Measurements from ENCODE around the gene RBM5. TPM values are rescaled to one million over a fixed set of nuclear protein-coding genes. Genes with fewer than 3 reads are reported as not detected.

The RBM5 gene
- polyA plus RNA-seq, 1 of the 3 experiments (the other 2 are of a cell fraction), result 113 TPM

GRCh38 chr3:50121072-50122032 lies 32.6 kb downstream of the RBM5 start:
- Histone ChIP-seq H3K27ac (ENCODE audit: low read depth in 2 of 2, low read length in 1 of 2) (no peak overlapping the region), H2AFZ (ENCODE audit: low read depth) (no peak overlapping the region), H3K79me2 (ENCODE audit: insufficient read depth) (no peaks in the 10 kb centered on the region), H3K4me2 (no peak overlapping the region), H3K9me2 (no peaks in the 10 kb centered on the region), H3K4me1 (ENCODE audit: control insufficient read depth in 1 of 2, insufficient read depth in 2 of 2, low read depth in 1 of 2, low read length in 1 of 2) (peaks cover 13 to 48% of the 10 kb centered on the region in 2 experiments), H3K27me3 (ENCODE audit: insufficient read depth) (no peaks in the 10 kb centered on the region), H3F3A (replicated peaks; ENCODE audit: insufficient read depth) (peaks cover 37% of the 10 kb centered on the region), H4K20me1 (ENCODE audit: insufficient read depth) (peaks cover 16% of the 10 kb centered on the region; the same call in 1 of the 2 replicates), H3K4me3 (ENCODE audit: low read depth in 2 of 2, low read length in 1 of 2) (no peak overlapping the region), H3K9me3 (no peaks in the 10 kb centered on the region), H3K9ac (no peak overlapping the region), H3K36me3 (replicated peaks in 1 of 2; ENCODE audit: control insufficient read depth in 1 of 2, insufficient read depth in 2 of 2, low read length in 1 of 2) (peaks cover 14 to 38% of the 10 kb centered on the region in 2 experiments)
- ChIA-PET CTCF (interaction anchor here (0.6 to 28.1 kb wide), 46 partner anchors 9 to 319 kb away, joined by 3 to 684 read pairs (median 5); partner anchors contain the start of genes GNAT1, INKA1, LSMEM2 and RBM5), POLR2A (interaction anchor here (1.5 to 3.8 kb wide), 5 partner anchors 16 to 72 kb away, joined by 4 to 21 read pairs (median 11); partner anchors contain the start of gene GNAT1)
- TF ChIP-seq POLR2AphosphoS5 (IDR thresholded peaks at IDR 0.05; ENCODE audit: low read depth, low read length), result peak; percentile 48; the same call in 1 of the 2 replicates
- TF ChIP-seq TCF12 (IDR thresholded peaks at IDR 0.05), result no peak
- peak; percentile 83 for TF ChIP-seq CTCF (IDR thresholded peaks at IDR 0.05)
- peak; percentile 56 for TF ChIP-seq CHD2 (IDR thresholded peaks at IDR 0.05; ENCODE audit: low read length, partially characterized antibody)
- peak; percentile 99 for TF ChIP-seq SMC3 (IDR thresholded peaks at IDR 0.05; ENCODE audit: low read depth, low read length)
- peak; percentile 97 for TF ChIP-seq RAD21 (IDR thresholded peaks at IDR 0.05; ENCODE audit: low read length)
- peak; percentile 30; the same call in 1 of the 2 replicates for TF ChIP-seq TAF1 (IDR thresholded peaks at IDR 0.05; ENCODE audit: borderline replicate concordance, low read depth, low read length)
- TF ChIP-seq PBX3 (IDR thresholded peaks at IDR 0.05), result no peak
- no peak for TF ChIP-seq ELF1 (IDR thresholded peaks at IDR 0.05)
- peak; percentile 89 for DNase-seq
- 11% methylated on average over 10 of the region's 13 CpGs for whole genome bisulfite sequencing (ENCODE audit: low lambda C conversion rate)

GRCh38 chr3:50122071-50122470 lies 33.4 kb downstream of the RBM5 start:
- ChIA-PET POLR2A (interaction anchor here (1.5 to 3.8 kb wide), 4 partner anchors 15 to 68 kb away, joined by 8 to 21 read pairs (median 16); partner anchors contain the start of gene GNAT1), CTCF (interaction anchor here (0.7 to 28.1 kb wide), 37 partner anchors 8 to 283 kb away, joined by 3 to 684 read pairs (median 5); partner anchors contain the start of genes GNAT1, LSMEM2, RBM5 and SEMA3F)
- Histone ChIP-seq H3K9me2 (no peaks in the 10 kb centered on the region), H3K79me2 (ENCODE audit: insufficient read depth) (no peaks in the 10 kb centered on the region), H2AFZ (ENCODE audit: low read depth) (no peak overlapping the region), H3K27ac (ENCODE audit: low read depth in 2 of 2, low read length in 1 of 2) (no peak overlapping the region), H3F3A (replicated peaks; ENCODE audit: insufficient read depth) (peaks cover 37% of the 10 kb centered on the region), H3K4me1 (ENCODE audit: control insufficient read depth in 1 of 2, insufficient read depth in 2 of 2, low read depth in 1 of 2, low read length in 1 of 2) (peaks cover 13 to 56% of the 10 kb centered on the region in 2 experiments), H3K27me3 (ENCODE audit: insufficient read depth) (no peaks in the 10 kb centered on the region), H4K20me1 (ENCODE audit: insufficient read depth) (peaks cover 16% of the 10 kb centered on the region; the same call in 1 of the 2 replicates), H3K4me2 (no peak overlapping the region), H3K9me3 (no peaks in the 10 kb centered on the region), H3K4me3 (ENCODE audit: low read depth in 2 of 2, low read length in 1 of 2) (no peak overlapping the region), H3K9ac (no peak overlapping the region), H3K36me3 (replicated peaks in 1 of 2; ENCODE audit: control insufficient read depth in 1 of 2, insufficient read depth in 2 of 2, low read length in 1 of 2) (peaks cover 7 to 31% of the 10 kb centered on the region in 2 experiments)
- WGBS (ENCODE audit: low lambda C conversion rate), result 90% methylated on average over 2 of the region's 2 CpGs
- TF ChIP-seq RAD21 (IDR thresholded peaks at IDR 0.05; ENCODE audit: low read length) (peak; percentile 22; the same call in 1 of the 2 replicates), SMC3 (IDR thresholded peaks at IDR 0.05; ENCODE audit: low read depth, low read length) (peak; percentile 36; the same call in 1 of the 2 replicates), USF2 (IDR thresholded peaks at IDR 0.05; ENCODE audit: borderline replicate concordance, low read depth, low read length) (no peak)
- DNase-seq, result no peak
